Measurements from ENCODE around the gene AQP5. TPM values are rescaled to one million over a fixed set of nuclear protein-coding genes. Genes with fewer than 3 reads are reported as not detected.
"Not testable (repeated sequence)": the region's sequence is repeated elsewhere in the genome, so short reads cannot be mapped to it uniquely, and the experiment has no call there.

The AQP5 gene
- total RNA-seq, 1 experiment from 2014 or later = not detected

GRCh38 chr12:49983892-49984291 lies 22.2 kb downstream of the AQP5 start:
- H3K9ac ChIP-seq (ENCODE audit: low read length) = no peak overlapping the region
- H3K27ac ChIP-seq (ENCODE audit: low read length) = no peak overlapping the region
- intact Hi-C loops (cut with micrococcal nuclease) = no loop called here
- ATAC-seq = peak; percentile 97
- no TSS peak for BruUV-seq (replicated peaks)
- no peak overlapping the region for H3K4me2 ChIP-seq (ENCODE audit: low read length)
- H3K9me2 ChIP-seq (replicated peaks; ENCODE audit: low read length) = no peaks in the 10 kb centered on the region
- POLR2A ChIA-PET (ENCODE audit: unreplicated experiment) = interaction anchor here (0.6 to 0.8 kb wide), 2 partner anchors 10 to 56 kb away, joined by 7 read pairs; no protein-coding TSS in a partner anchor
- TF ChIP-seq EZH2phosphoT487 (IDR thresholded peaks at IDR 0.05; ENCODE audit: borderline replicate concordance, low read length) = no peak
- no peak for TF ChIP-seq CTCF (conservative IDR thresholded peaks at IDR 0.05; ENCODE audit: low read depth, low read length)
- H2AFZ ChIP-seq (ENCODE audit: low read length) = no peak overlapping the region
- CTCF ChIA-PET = interaction anchor here (0.7 to 1.2 kb wide), 2 partner anchors 86 to 128 kb away, joined by 3 to 4 read pairs; no protein-coding TSS in a partner anchor
- H3K4me1 ChIP-seq (ENCODE audit: insufficient read depth, low read length) = peaks cover 9% of the 10 kb centered on the region; the same call in 1 of the 2 replicates
- no peaks in the 10 kb centered on the region for H4K20me1 ChIP-seq (ENCODE audit: low read length)
- H3K4me3 ChIP-seq (ENCODE audit: low read length) = no peak overlapping the region
- no peaks in the 10 kb centered on the region for H3F3A ChIP-seq (ENCODE audit: low read length, unreplicated experiment)
- DNase-seq = peak; percentile 58
- H3K36me3 ChIP-seq (ENCODE audit: low read depth, low read length) = peaks cover 18% of the 10 kb centered on the region
- no peaks in the 10 kb centered on the region for H3K27me3 ChIP-seq (ENCODE audit: low read length)
- no peaks in the 10 kb centered on the region for H3K9me3 ChIP-seq (ENCODE audit: low read length)
- no peaks in the 10 kb centered on the region for H3K79me2 ChIP-seq (ENCODE audit: low read length)

- Histone ChIP-seq H3K36me3 (ENCODE audit: low read depth, low read length) (peaks cover 26% of the 10 kb centered on the region), H2AFZ (ENCODE audit: low read length) (no peak overlapping the region), H3K9ac (ENCODE audit: low read length) (no peak overlapping the region), H3K9me2 (replicated peaks; ENCODE audit: low read length) (no peaks in the 10 kb centered on the region), H3K4me3 (ENCODE audit: low read length) (no peak overlapping the region), H3K4me1 (ENCODE audit: insufficient read depth, low read length) (peaks cover 9% of the 10 kb centered on the region; the same call in 1 of the 2 replicates), H3K4me2 (ENCODE audit: low read length) (no peak overlapping the region), H3K27ac (ENCODE audit: low read length) (no peak overlapping the region), H3K9me3 (ENCODE audit: low read length) (no peaks in the 10 kb centered on the region), H3K27me3 (ENCODE audit: low read length) (no peaks in the 10 kb centered on the region), H4K20me1 (ENCODE audit: low read length) (no peaks in the 10 kb centered on the region), H3F3A (ENCODE audit: low read length, unreplicated experiment) (no peaks in the 10 kb centered on the region), H3K79me2 (ENCODE audit: low read length) (no peaks in the 10 kb centered on the region)
- no TSS peak for BruUV-seq (replicated peaks)
- DNase-seq = no peak
- ATAC-seq = peak; percentile 22; the same call in 1 of the 2 replicates
- intact Hi-C loops (cut with micrococcal nuclease) = no loop called here
- no peak for TF ChIP-seq EZH2phosphoT487 (IDR thresholded peaks at IDR 0.05; ENCODE audit: borderline replicate concordance, low read length)
- no peak for TF ChIP-seq EZH2 (IDR thresholded peaks at IDR 0.05; ENCODE audit: low read length, unreplicated experiment)
- no peak for TF ChIP-seq CTCF (conservative IDR thresholded peaks at IDR 0.05; ENCODE audit: low read depth, low read length)
- ChIA-PET POLR2A (ENCODE audit: unreplicated experiment) (interaction anchor here (0.8 kb wide), 1 partner anchor 10 kb away, joined by 7 read pairs; no protein-coding TSS in a partner anchor), CTCF (interaction anchor here (0.7 to 1.2 kb wide), 2 partner anchors 86 to 127 kb away, joined by 3 to 4 read pairs; no protein-coding TSS in a partner anchor)
These were observed 23.0 kb downstream of the AQP5 start for GRCh38 chr12:49984476-49985359.

- Histone ChIP-seq H3K79me2 (ENCODE audit: low read length) (no peaks in the 10 kb centered on the region), H3K4me1 (ENCODE audit: insufficient read depth, low read length) (peaks cover 9% of the 10 kb centered on the region; the same call in 1 of the 2 replicates), H3K36me3 (ENCODE audit: low read depth, low read length) (peaks cover 39% of the 10 kb centered on the region), H3K27ac (ENCODE audit: low read length) (no peak overlapping the region), H3K9me2 (replicated peaks; ENCODE audit: low read length) (no peaks in the 10 kb centered on the region), H3K9ac (ENCODE audit: low read length) (no peak overlapping the region), H3K9me3 (ENCODE audit: low read length) (no peaks in the 10 kb centered on the region), H2AFZ (ENCODE audit: low read length) (no peak overlapping the region), H3K27me3 (ENCODE audit: low read length) (no peaks in the 10 kb centered on the region), H3F3A (ENCODE audit: low read length, unreplicated experiment) (no peaks in the 10 kb centered on the region), H4K20me1 (ENCODE audit: low read length) (no peaks in the 10 kb centered on the region), H3K4me2 (ENCODE audit: low read length) (no peak overlapping the region), H3K4me3 (ENCODE audit: low read length) (no peak overlapping the region)
- intact Hi-C loops (cut with micrococcal nuclease) = no loop called here
- BruUV-seq (replicated peaks) = no TSS peak
- no peak for TF ChIP-seq EZH2 (IDR thresholded peaks at IDR 0.05; ENCODE audit: low read length, unreplicated experiment)
- no peak for TF ChIP-seq CTCF (conservative IDR thresholded peaks at IDR 0.05; ENCODE audit: low read depth, low read length)
- TF ChIP-seq EZH2phosphoT487 (IDR thresholded peaks at IDR 0.05; ENCODE audit: borderline replicate concordance, low read length) = no peak
- no peak for DNase-seq
- CTCF ChIA-PET = no interaction called here
- POLR2A ChIA-PET (ENCODE audit: unreplicated experiment) = no interaction called here
- no peak for ATAC-seq
These were observed 24.3 kb downstream of the AQP5 start for GRCh38 chr12:49985981-49986380.

- H3F3A ChIP-seq (ENCODE audit: low read length, unreplicated experiment); H3K9ac ChIP-seq (ENCODE audit: low read length); H3K27ac ChIP-seq (ENCODE audit: low read length); BruUV-seq (replicated peaks); H4K20me1 ChIP-seq (ENCODE audit: low read length); CTCF ChIA-PET; H3K9me2 ChIP-seq (replicated peaks; ENCODE audit: low read length); ATAC-seq; H3K79me2 ChIP-seq (ENCODE audit: low read length); H3K4me1 ChIP-seq (ENCODE audit: insufficient read depth, low read length); H2AFZ ChIP-seq (ENCODE audit: low read length); DNase-seq; H3K9me3 ChIP-seq (ENCODE audit: low read length); intact Hi-C loops (cut with micrococcal nuclease); H3K27me3 ChIP-seq (ENCODE audit: low read length); H3K4me2 ChIP-seq (ENCODE audit: low read length); H3K4me3 ChIP-seq (ENCODE audit: low read length): not testable (repeated sequence)
- H3K36me3 ChIP-seq (ENCODE audit: low read depth, low read length) = peaks cover 41% of the 10 kb centered on the region
- POLR2A ChIA-PET (ENCODE audit: unreplicated experiment) = interaction anchor here (0.5 kb wide), 1 partner anchor 118 kb away, joined by 3 read pairs; the partner anchor contains the start of gene GPD1
These were observed 24.8 kb downstream of the AQP5 start for GRCh38 chr12:49986476-49986875.
